Coronary artery (tissue), 2 donors: ENCODE measurements around the gene SV2C.

Experiments used
- DNase-seq: peaks from one replicate; pipeline ENCODE4 v3.0.0-alpha.2; 2017; ENCODE audit warnings: low spot score
- H3K27ac ChIP-seq, 2 donors: fragments of 200-600 bp; sonication (generic); one replicate each; pipeline ENCODE4 v1.5.1; 2016 to 2019
- H3K4me3 ChIP-seq: fragments of 200-600 bp; sonication (generic); 2 replicates; pipeline ENCODE4 v1.5.1; 2016; ENCODE audit warnings: mild to moderate bottlenecking, moderate library complexity
- CTCF ChIP-seq: fragments of 200-600 bp; sonication (generic); IDR thresholded peaks from one replicate; pipeline ENCODE4 v1.5.1; 2019; ENCODE audit warnings: antibody characterized with exemption

Gene SV2C

GRCh38 chr5:76204191-76204590 is 121.0 kb downstream of the SV2C start:
- TF ChIP-seq CTCF: no peak
- H3K4me3 ChIP-seq: no peak overlapping the region
- DNase-seq: no peak
- no peak overlapping the region for H3K27ac ChIP-seq

GRCh38 chr5:76204713-76205112 is 121.5 kb downstream of the SV2C start:
- Histone ChIP-seq H3K27ac (no peak overlapping the region), H3K4me3 (no peak overlapping the region)
- TF ChIP-seq CTCF: no peak
- DNase-seq: no peak

GRCh38 chr5:76207120-76207519 is 123.9 kb downstream of the SV2C start:
- no peak for DNase-seq
- H3K27ac ChIP-seq: no peak overlapping the region
- H3K4me3 ChIP-seq: no peak overlapping the region
- no peak for TF ChIP-seq CTCF

- DNase-seq: no peak
- no peak for TF ChIP-seq CTCF
- H3K4me3 ChIP-seq: no peak overlapping the region
- no peak overlapping the region for H3K27ac ChIP-seq
These were observed 126.1 kb downstream of the SV2C start for GRCh38 chr5:76209297-76209696.

GRCh38 chr5:76210946-76211345 is 127.8 kb downstream of the SV2C start:
- DNase-seq: no peak
- H3K27ac ChIP-seq: no peak overlapping the region
- no peak for TF ChIP-seq CTCF
- H3K4me3 ChIP-seq: no peak overlapping the region

- DNase-seq: no peak
- no peak overlapping the region for H3K27ac ChIP-seq
- no peak overlapping the region for H3K4me3 ChIP-seq
- TF ChIP-seq CTCF: no peak
These were observed 130.7 kb downstream of the SV2C start for GRCh38 chr5:76213858-76214257.

GRCh38 chr5:76216748-76217147 is 133.6 kb downstream of the SV2C start:
- Histone ChIP-seq H3K27ac (no peak overlapping the region), H3K4me3 (no peak overlapping the region)
- DNase-seq: no peak
- TF ChIP-seq CTCF: no peak
